HG03196 (cell line): ENCODE results near the gene BORCS5.
A peak's percentile ranks its signal among the peaks of the same experiment; 100 is the strongest.

ENCODE experiments used
- ATAC-seq: cut with Tn5 transposase; IDR thresholded peaks from one replicate; pipeline ENCODE4 v1.9.1; 2021; ENCODE audit not compliant: unreplicated experiment

The BORCS5 gene

DNA sequence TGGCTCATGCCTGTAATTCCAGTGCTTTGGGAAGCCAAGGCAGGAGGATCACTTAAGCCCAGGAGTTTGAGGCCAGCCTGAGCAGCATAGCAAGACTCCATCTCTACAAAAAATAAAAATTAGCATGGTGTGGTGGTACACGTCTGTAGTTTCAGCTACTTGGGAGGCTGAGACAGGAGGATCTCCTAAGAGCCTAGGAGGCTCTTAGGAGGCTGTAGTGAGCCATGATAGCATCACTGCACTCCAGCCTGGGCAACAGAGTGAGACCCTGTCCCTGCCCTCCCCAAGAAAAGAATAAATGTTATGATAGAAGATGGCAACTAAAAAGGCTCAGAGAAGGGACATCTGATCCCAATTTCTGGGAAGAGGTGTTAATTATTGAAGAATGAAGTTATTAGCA lies 3.6 kb upstream of the BORCS5 start:
- ATAC-seq: no peak

DNA sequence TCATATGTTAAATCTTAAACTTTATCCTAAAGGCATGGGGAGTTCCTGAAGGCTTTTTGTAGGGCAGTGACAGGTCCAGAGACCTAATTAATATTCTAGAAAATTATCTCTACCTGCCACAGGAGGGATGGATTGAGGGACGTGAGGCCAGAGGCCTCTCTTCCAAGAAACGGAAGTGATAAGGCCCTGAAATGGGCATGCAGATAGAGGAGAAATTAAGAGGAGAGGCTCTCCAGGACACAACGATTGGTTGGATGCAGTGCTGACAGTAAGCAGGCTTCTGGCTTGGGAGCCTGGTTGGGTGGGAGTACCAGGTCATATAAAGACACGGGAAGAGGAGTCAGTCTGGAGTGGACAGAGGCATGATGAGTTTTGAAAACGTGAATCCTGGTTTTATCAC lies 3.1 kb upstream of the BORCS5 start:
- no peak for ATAC-seq

DNA sequence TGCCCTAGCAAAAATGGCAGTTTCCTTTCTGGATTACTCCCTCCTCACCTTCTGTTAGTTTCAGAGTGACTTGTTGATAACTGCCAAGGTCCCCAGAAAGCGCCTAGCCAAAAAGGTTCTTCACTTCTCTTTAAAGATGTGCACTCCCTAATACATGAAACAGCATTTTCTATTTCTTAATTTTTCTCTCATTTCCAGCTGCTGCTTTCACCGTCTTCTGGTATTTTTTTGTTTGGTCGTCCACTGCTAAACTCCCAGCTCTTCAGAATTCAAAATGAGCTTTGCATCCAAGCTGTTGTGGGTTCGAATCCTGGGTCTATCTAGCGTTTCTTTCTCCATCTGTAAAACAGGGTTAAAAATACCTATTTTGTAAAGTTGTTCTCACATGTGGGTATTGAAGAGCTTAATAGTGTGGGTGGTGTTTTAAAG lies 397 bp upstream of the BORCS5 start:
- ATAC-seq: no peak

DNA sequence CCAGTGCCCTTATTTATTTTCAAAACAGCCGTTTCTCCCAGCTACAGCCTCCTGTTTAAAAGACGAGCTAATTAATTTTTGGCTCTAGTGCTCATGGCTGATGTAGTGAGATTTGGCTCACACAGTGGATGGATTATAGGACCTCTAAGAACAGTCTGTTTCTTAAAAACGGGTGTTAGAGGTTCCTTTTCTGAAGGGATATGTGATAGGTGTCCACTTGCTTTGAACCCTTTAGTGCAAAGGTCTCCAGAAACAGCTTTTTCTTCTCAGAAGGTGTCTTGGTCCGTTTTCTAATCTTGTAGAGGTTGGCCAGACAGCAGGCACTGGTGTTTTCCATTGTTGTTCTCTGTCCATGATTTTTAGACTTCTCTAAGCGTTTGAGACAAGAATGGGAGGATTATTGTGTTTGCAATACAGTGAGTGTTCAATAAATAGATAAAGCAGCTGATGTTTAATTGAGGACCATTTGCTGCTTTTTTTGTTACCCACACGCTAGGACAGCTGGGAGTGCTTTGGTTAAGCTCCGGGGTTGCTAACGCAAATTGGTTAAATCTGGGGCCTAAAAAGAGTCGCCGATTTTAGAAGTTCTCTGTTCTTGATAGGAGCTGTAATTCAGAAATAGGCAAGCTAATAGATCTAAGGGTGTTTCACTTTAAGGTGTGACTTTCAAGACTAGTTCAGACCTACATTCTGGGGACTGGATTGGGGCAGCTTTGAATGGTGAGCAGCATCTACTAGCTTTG lies 1.0 kb downstream of the BORCS5 start:
- ATAC-seq: no peak

DNA sequence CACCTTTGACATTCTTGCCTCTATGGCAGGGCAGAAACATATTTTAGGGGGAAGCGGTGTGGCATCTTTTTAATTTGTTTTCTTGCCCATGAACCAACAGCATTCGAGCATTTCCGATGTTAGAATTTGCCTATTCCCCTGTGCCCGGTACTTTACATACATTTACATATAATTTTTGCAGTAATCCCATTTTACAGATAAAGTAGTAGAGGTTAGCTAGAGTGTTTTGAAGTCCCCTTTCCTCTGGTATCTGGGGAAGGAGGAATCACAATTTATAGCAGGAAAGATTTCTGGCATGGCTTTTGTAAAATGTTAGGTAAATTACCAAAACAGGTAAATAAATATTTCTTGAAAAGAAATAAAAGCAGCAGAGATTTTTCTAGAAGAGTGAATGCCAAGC lies 1.6 kb downstream of the BORCS5 start:
- no peak for ATAC-seq

DNA sequence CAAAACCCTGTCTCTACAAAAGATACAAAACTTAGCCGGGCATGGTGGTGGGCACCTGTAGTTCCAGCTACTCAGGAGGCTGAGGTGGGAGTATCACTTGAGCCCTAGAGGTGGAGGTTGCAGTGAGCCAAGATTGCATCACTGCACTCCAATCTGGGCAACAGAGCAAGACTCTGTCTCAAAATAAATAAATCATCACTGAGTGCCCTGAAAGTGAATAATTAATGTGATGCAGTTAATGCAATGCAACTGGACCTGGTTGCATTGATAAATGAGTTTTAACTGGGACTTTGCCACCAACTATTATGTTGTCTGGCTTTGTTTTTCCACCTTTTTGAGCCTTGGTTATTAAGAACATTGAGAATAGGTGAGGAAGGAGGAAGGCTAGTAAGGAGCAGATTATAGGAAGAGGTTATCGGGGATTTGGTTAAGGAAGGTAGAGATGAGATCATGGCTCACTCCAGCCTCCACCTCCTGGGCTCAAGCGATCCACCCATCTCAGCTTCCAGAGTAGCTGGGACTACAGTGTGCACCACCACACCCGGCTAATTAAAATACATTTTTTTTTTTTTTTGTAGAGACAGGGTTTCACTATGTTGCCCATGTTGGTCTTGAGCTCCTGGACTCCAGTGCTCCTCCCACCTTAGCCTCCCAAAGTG lies 8.0 kb downstream of the BORCS5 start:
- no peak for ATAC-seq

DNA sequence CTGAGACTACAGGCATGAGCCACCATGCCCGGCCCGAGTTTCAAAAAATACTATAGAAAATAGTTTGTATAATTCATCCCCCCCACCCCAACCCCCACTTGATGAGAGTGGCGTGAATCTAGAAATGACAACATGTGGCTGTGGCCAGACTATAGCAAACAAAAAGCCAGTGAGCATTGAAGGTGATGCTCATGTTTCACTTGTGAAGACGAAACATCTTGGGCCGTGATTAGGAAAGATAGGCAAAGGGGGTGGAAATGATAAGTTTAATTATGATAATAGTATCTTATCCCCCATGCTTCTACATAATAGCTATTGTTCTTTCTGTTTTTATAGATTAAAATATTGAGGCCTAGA lies 8.5 kb downstream of the BORCS5 start:
- ATAC-seq: no peak

DNA sequence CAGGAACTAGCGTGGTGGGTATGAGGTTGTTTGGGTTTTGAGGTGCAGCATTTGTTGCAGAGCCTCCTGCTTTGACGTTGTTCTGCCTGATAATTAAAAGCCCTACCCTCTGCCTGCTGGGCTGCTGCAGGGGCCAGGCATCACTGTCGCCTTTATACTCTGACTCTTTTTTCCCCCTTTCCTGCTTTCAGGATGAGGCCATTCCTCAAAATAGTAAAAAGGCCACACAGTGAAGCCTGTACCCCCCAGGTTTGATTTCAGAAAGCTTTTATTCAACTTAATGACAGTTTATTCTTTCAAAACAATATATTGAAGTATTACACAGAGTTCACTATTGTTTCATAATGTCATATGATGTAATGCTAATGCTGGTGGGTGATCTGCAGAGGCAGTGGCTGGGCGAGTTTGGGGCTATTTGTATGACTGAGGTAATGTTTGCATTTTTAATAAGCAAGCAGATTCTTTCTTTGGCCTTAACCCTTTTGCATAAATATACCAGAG lies 9.1 kb downstream of the BORCS5 start:
- no peak for ATAC-seq

DNA sequence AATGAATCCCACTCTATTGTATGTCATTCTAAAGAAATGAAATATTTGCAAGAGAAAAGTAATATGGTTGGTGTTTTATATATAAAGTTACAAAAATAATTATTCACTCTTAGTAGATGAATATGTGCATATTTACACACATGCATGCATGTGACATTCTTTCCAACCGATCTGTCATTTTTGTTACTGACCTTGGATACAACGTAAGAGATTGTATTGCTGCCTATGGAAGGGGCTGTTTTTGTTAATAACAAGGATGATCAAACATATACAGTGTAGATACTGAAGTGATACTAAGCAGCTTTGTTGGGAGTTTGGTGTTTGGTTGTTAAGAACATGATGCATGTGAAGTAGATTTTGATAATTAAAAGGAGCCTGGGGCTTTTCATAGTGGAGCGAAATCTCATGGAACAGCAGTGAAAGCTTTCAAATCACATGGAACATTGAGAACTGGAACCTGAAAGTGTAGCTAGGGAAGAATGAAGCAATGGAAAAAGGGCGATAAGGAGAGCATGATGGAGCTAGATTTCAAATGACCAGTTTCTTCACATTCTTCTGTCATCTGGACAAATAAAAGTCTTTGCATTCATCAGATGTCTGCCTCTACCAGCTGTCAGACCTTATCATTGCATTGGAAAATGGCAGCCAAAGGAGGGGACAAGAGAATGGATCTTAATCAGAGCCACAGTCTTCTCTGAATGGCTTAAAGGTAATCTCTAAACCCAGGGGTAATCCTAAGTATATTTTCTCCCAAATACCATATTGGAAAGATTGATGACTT lies 10.0 kb downstream of the BORCS5 start:
- ATAC-seq: no peak

DNA sequence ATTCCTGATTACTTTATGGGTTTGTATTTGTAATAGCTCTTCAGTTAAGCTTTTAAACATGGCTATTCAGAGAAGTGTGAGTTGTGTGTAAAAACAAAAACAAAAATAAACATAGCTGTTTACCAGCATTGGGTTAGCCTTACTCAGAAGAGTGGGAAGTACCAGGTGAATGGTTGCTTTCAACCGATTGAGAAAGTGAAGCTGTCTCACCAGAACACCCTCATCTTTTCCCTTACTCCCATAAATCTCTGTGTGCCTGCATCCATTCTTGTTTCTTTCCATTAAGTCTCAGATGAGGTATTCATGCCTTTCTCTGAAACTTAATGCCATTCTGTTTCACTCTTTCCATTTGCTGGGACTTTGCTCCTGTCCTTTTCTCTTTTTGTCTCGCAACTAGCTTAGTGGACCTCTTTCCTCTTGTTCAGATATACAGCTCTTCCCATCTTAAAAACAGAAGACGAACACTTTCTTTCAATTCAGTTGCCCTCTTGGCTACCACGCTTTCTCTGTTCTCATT lies 10.7 kb downstream of the BORCS5 start:
- ATAC-seq: no peak

DNA sequence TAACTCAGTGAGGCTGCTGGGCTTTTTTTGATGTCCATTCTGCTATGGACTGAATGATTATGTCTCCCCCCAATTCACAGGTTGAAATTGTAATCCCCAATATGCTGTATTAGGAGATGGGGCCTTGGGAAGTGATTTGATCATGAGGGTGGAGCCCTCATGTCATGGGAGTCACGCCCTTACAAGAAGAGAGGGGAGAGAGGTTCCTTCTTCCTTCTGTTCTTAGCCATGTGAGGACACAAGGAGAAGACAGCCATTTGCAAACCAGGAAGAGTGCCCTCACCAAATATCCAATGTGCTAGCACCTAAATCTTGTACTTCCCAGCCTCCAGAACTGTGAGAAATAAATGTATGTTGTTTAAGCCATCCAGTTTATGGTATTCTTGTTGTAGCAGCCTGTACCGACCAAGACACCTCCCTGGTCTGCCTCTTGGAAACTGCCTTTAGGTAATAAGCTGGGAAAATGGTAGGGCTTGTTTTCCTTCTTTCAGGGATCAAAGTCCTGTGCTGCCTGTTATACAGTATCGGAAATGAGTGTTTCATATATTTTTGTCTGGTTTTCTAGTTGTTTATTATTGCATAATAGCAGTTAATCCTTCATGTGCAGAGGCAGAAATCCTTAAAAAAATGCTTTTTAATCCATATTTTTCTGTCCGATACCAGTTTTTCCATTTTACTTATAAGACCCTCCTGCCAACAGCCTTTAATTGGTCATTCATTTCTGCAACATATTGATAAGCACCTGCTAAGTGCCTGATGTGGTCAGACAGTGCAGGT lies 16.3 kb downstream of the BORCS5 start:
- ATAC-seq: no peak

DNA sequence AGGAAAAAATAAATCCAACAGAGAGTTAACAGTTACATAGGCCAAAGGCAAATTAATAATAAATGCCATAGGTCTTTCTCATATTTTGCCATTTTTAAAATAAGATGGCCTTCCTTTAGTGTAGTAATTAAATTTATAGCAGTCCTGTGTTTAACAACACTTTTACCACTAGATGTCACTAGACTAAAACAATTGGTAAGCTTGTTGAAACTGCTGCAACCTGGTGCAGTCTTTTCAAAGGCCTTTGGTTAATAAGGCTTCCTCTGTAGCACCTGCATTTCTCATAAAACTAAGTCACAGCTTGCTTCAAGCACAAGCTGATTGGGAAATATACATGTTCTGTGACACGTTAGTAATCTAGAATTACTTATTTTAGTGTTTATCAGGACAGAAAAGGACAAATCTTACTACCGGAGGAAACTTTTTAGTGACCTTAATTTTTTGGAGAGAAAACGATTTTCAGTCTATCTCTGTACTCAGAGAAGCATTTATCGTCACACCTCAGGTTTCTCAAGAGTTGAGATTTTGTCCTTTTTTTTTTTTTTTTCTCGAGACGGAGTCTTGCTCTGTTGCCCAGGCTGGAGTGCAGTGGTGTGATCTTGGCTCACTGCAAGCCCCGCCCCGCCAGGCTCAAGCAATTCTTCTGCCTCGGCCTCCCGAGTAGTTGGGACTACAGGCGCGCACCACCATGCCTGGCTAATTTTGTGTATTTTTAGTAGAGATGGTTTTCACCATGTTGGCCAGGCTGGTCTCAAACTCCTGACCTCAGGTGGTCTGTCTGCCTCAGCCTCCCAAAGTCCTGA lies 20.0 kb downstream of the BORCS5 start:
- ATAC-seq: peak; percentile 62

DNA sequence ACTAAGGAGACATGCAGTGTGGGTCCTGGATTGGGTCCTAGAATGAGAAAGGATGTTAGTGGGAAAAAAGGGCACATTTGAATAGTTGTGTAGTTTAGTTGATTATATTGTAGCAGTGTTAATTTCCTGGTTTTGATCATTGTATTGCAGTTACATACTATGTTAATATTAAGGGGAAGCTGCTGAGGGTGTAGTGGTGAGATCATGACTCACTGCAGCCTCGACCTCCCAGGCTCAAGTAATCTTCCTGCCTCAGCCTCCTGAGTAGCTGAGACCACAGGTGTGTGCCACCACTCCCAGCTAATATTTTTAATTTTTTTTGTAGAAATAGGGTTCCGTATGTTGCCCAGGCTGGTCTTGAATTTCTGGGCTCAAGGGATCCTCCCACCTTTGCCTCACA lies 21.7 kb downstream of the BORCS5 start:
- ATAC-seq: no peak

DNA sequence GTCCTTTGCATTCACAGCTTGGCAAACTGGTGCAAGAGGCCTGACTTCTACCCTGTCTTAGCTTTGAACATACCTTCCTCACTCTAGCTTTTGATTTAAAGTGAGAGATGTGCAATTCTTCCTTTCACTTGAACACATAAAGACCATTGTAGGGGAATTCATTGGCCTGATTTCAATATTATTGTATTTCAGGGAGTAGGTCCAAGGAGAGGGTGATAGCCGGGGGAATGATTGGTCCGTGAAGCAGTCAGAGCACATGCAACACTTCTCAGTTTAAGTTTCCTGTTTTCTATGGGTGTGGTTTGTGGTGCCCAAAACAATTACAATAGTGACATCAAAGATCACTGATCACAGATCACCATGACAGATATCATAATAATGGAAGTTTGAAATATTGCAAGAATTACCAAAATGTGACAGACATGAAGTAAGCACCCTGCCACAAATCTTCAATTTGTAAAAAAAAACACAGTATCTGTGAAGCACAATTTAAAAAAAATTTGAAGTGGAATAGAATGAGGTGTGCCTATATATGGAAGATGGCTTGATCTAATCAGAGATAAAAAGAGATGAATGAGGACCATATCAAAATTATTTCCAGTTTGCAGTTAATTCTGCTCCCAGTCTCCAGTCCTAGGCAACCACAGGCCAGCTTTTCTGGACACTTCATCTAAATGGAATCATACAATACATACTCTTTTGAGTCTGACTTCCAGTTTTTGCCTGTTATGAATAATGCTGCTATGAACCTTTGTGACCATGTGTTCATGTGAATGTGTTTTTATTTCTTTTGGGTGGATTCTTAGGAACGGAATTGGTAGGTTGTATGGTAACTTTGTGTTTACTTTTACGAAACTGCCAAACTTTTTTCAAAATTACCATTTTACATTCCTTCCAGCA lies 23.2 kb downstream of the BORCS5 start:
- no peak for ATAC-seq

DNA sequence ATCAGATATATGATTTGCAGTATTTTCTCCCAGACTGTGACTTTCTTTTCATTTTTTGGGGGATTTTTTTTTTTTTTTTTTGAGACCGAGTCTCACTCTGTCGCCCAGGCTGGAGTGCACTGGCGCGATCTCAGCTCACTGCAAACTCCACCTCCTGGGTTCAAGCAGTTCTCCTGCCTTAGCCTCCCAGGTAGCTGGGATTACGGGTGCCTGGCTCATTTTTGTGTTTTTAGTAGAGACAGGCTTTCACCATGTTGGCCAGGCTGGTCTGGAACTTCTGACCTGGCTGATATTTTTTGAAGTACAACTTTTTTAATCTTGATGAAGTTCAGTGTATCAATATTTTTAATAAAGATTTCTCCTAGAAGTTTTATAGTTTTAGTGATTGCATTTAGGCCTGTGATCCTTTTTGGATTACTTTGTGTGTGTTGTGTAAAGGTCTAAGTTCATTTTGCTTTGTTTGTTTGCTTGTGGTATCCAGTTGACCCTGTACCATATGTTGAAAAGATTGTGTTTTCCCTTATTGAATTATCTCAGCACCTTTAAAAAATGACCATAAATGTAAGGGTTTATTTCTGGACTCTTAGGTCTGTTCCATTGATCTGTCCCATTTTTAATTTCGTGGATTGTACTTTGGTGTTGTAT lies 24.2 kb downstream of the BORCS5 start:
- no peak for ATAC-seq

DNA sequence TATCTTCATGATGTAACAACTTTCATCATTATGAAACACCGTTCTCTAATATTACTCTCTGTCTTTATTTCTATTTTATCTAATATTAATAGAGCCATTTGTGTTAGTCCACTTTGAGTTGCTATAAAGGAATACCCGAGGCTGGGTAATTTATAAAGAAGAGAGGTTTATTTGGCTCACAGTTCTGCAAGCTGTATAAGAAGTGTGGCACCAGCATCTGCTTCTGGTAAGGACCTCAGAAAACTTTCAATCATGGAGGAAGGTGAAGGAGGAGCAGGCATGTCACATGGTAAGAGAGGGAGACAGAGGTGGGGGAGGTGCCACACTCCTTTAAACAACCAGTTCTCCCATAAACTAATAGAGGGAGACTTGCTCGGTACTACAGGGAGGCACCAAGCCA lies 25.1 kb downstream of the BORCS5 start:
- no peak for ATAC-seq

DNA sequence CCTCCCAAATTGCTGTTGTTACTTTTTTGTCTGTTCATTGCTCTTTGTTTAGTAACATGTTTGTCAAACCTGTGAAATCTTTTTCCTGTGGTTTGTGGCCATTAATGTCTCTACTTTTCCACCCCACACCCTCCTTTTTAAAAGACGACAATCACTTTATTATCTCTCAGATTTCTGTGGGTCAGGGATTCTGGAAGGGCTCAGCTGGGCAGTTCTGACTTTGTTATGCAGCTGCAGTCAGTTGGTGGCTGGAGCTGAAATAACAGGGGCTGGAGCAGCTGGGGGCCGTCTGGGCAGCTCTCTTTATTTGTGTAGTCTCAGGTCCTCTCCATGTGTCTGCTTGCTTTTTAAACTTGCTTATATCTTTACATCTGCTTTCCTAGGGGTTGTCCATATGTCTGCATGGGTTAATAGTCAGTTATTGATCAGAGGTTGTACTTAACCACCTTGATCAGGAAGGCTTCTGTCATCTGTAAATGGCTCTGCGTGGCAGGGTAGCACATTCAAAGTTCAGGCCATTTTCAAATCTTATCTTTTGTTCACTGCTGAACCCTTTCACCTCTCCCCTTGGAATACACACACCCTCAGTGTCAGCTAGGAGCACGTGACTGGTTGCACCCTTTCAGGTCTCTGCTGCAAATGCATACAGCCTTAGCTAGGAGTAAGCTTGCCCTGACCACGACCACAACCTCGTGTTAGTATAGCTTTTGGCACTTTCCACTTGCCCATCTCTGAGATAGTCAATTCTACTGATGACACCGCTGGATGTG lies 27.9 kb downstream of the BORCS5 start:
- no peak for ATAC-seq

DNA sequence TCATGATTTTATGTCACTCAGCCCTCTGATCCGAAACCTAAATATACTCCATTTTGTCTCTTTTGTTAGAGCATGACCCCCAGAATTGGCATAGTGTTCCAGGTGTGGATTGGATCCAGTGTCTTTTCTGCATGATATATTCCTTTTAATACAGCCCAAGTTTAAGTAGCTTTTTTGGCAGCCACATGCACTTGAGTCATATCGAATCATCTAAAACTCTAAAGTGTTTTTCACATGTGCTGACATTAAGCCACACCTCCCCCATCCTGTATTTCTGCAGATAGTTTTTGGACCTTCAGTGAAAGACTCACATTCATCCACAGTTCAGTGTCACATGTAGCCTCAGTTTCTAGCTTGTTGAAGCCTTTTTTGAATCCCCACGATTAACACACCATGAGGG lies 30.6 kb downstream of the BORCS5 start:
- ATAC-seq: no peak
